GM23338 (cell line): ENCODE measurements around the gene STK16. TPM values are rescaled to one million over a fixed set of nuclear protein-coding genes. Genes with fewer than 3 reads are reported as not detected.

Experiments used
- ATAC-seq: fragments of 200-7000 bp; cut with Tn5 transposase; 3 replicates; pipeline ENCODE4 v1.9.1; 2020
- DNase-seq: peaks from one replicate; pipeline ENCODE4 v3.0.0-alpha.2; 2015; ENCODE audit warnings: low spot score
- H2AFZ ChIP-seq: fragments of 200-600 bp; sonication (generic); 2 replicates; pipeline ENCODE4 v1.8.0; 2016; ENCODE audit warnings: antibody characterized with exemption, mild to moderate bottlenecking, moderate library complexity
- H3F3A ChIP-seq: fragments of 200-600 bp; sonication (generic); replicated peaks from 2 replicates; pipeline ENCODE4 v1.8.0; 2017; ENCODE audit warnings: antibody characterized with exemption, mixed run types, low read depth
- H3K27ac ChIP-seq: fragments of 200-600 bp; sonication (generic); 2 replicates; pipeline ENCODE4 v1.6.1; 2016; ENCODE audit warnings: low read depth
- H3K27me3 ChIP-seq: fragments of 200-600 bp; sonication (generic); 2 replicates; pipeline ENCODE4 v1.8.0; 2016; ENCODE audit warnings: mild to moderate bottlenecking, mixed run types, moderate library complexity; ENCODE audit not compliant: insufficient read depth
- H3K36me3 ChIP-seq: fragments of 200-600 bp; sonication (generic); 2 replicates; pipeline ENCODE4 v1.8.0; 2016; ENCODE audit warnings: mild to moderate bottlenecking; ENCODE audit not compliant: insufficient read depth
- H3K4me1 ChIP-seq: fragments of 200-600 bp; sonication (generic); 2 replicates; pipeline ENCODE4 v1.8.0; 2016; ENCODE audit warnings: mild to moderate bottlenecking, moderate library complexity; ENCODE audit not compliant: insufficient read depth
- H3K4me2 ChIP-seq: fragments of 200-600 bp; sonication (generic); 2 replicates; pipeline ENCODE4 v1.7.1; 2017; ENCODE audit warnings: mixed run types
- H3K4me3 ChIP-seq: fragments of 200-600 bp; sonication (generic); 2 replicates; pipeline ENCODE4 v1.6.1; 2016; ENCODE audit warnings: mixed run types
- H3K79me2 ChIP-seq: fragments of 200-600 bp; sonication (generic); replicated peaks from 2 replicates; pipeline ENCODE4 v1.8.0; 2017; ENCODE audit warnings: mild to moderate bottlenecking; ENCODE audit not compliant: insufficient read depth
- H3K9me2 ChIP-seq: fragments of 200-600 bp; sonication (generic); 2 replicates; pipeline ENCODE4 v1.8.0; 2017; ENCODE audit not compliant: insufficient read depth
- H4K20me1 ChIP-seq: fragments of 200-600 bp; sonication (generic); replicated peaks from 2 replicates; pipeline ENCODE4 v1.8.0; 2017; ENCODE audit warnings: mild to moderate bottlenecking; ENCODE audit not compliant: insufficient read depth
- H3K27ac Mint-ChIP-seq: 2 replicates; pipeline ENCODE4 v1.8.0; 2020; ENCODE audit warnings: inconsistent platforms, mild to moderate bottlenecking, moderate library complexity, mixed read lengths
- H3K27me3 Mint-ChIP-seq: 3 replicates; pipeline ENCODE4 v1.8.0; 2022; ENCODE audit warnings: low read depth, mild to moderate bottlenecking, moderate library complexity, mixed read lengths, inconsistent platforms; ENCODE audit not compliant: insufficient read depth, poor library complexity
- H3K36me3 Mint-ChIP-seq: 3 replicates; pipeline ENCODE4 v1.8.0; 2021; ENCODE audit warnings: low read depth, mild to moderate bottlenecking, inconsistent platforms, moderate library complexity, mixed read lengths
- H3K4me1 Mint-ChIP-seq: 3 replicates; pipeline ENCODE4 v1.8.0; 2020; ENCODE audit warnings: mild to moderate bottlenecking, inconsistent platforms, mixed read lengths
- H3K4me3 Mint-ChIP-seq: 3 replicates; pipeline ENCODE4 v1.8.0; 2021; ENCODE audit warnings: moderate library complexity, mild to moderate bottlenecking, inconsistent platforms, mixed read lengths
- H3K9me3 Mint-ChIP-seq: 3 replicates; pipeline ENCODE4 v1.8.0; 2020; ENCODE audit warnings: moderate library complexity, mild to moderate bottlenecking, inconsistent platforms, mixed read lengths
- CREB1 ChIP-seq: fragments of 250-450 bp; sonication (Bioruptor Pico); IDR thresholded peaks from 2 replicates; pipeline ENCODE4 v1.5.0; 2020; ENCODE audit warnings: low read depth, mild to moderate bottlenecking, moderate library complexity
- EZH2 ChIP-seq: fragments of 200-600 bp; sonication (generic); IDR thresholded peaks from one replicate; pipeline ENCODE4 v1.8.0; 2017; ENCODE audit warnings: antibody characterized with exemption, mild to moderate bottlenecking, low read depth; ENCODE audit not compliant: unreplicated experiment
- EZH2phosphoT487 ChIP-seq: fragments of 200-600 bp; sonication (generic); IDR thresholded peaks from one replicate; pipeline ENCODE4 v1.8.1; 2018; ENCODE audit warnings: antibody characterized with exemption; ENCODE audit not compliant: unreplicated experiment
- JUNB ChIP-seq: IDR thresholded peaks from one replicate; pipeline ENCODE4 v1.6.1; 2016; ENCODE audit warnings: antibody characterized with exemption; ENCODE audit not compliant: unreplicated experiment
- NANOG ChIP-seq: IDR thresholded peaks from 2 replicates; pipeline ENCODE4 v1.6.1; 2016; ENCODE audit warnings: antibody characterized with exemption, borderline replicate concordance
- POLR2AphosphoS5 ChIP-seq: IDR thresholded peaks from 2 replicates; pipeline ENCODE4 v1.6.1; 2016; ENCODE audit warnings: antibody characterized with exemption, low read depth
- STAT1 ChIP-seq: IDR thresholded peaks from one replicate; pipeline ENCODE4 v1.6.1; 2016; ENCODE audit warnings: antibody characterized with exemption; ENCODE audit not compliant: unreplicated experiment
- ZNF114 ChIP-seq: fragments of 250-450 bp; sonication (Bioruptor Pico); IDR thresholded peaks from 2 replicates; pipeline ENCODE4 v1.5.0; 2020; ENCODE audit warnings: mild to moderate bottlenecking, moderate library complexity
- ZNF331 ChIP-seq: fragments of 250-450 bp; sonication (Bioruptor Pico); IDR thresholded peaks from 2 replicates; pipeline ENCODE4 v1.5.0; 2020; ENCODE audit warnings: low read depth, mild to moderate bottlenecking, moderate library complexity
- polyA plus RNA-seq: library from polyadenylated mRNA; unstranded; fragments of >200 nt; fragmentation: Nextera tagmentation; extraction: Ambion mirVana; gene quantifications from 2 replicates; pipeline ENCODE4 v1.2.1, GENCODE V29; 2016
- total RNA-seq: library from RNA; depleted of rRNA; stranded (reverse); fragments of >200 nt; shearing (Covaris generic); gene quantifications from 2 replicates; pipeline ENCODE4 v1.2.3, GENCODE V29; 2014
- TF ChIP-seq, protein P1 (sequence below): IDR thresholded peaks from 2 replicates; pipeline ENCODE4 v1.6.1; 2016; ENCODE audit warnings: antibody characterized with exemption
- TF ChIP-seq, protein P2 (sequence below): IDR thresholded peaks from one replicate; pipeline ENCODE4 v1.6.1; 2018; ENCODE audit warnings: antibody characterized with exemption; ENCODE audit not compliant: unreplicated experiment
- TF ChIP-seq, protein P3 (sequence below), 2 experiments: fragments of 200-600 bp in 1 of 2; sonication (generic) in 1 of 2; conservative IDR thresholded peaks; 2 replicates each; pipeline versions ENCODE4 v1.5.1 to v1.6.1; 2016 to 2017; ENCODE audit warnings: antibody characterized with exemption in 2 of 2, low read depth in 2 of 2, mild to moderate bottlenecking in 2 of 2, moderate library complexity in 1 of 2
- TF ChIP-seq, protein P4 (sequence below): fragments of 250-450 bp; sonication (Bioruptor Pico); IDR thresholded peaks from 2 replicates; pipeline ENCODE4 v1.5.0; 2020; ENCODE audit warnings: mild to moderate bottlenecking, moderate library complexity

Gene STK16
- total and polyA plus RNA-seq, 2 experiments from 2014 or later = 3.1 to 17.0 TPM

DNA sequence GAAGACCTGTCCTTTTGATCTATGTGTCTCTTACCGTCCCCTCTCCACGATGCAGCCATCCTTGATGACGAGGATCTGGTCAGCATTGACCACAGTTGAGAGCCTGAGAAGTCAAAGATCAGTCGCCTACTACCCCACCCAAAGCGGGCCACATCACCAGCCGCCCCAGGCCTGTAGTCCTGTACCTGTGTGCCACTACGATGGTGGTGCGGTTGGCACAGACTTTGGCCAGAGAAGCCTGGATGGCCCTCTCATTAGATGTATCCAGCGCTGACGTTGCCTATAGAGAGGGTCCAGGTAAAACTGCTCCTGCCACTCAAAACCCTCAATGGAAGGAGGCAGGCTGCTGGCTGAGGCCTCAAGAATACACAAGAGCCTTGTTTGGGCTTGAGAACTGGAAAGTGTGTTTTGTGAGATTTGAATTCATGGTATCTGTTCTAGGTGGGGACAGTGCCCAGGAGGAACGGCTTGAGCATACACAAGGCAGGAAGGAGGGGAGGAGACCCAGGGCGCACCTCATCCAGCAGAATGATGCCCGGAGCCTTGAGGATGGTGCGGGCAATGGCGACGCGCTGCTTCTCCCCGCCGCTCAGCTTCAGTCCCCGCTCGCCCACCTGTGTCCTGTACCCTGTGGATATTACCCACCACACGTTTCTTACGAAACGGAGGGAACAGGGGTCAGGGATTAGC lies 34.9 kb upstream of the STK16 start:
- no peak overlapping the region for H3K27ac Mint-ChIP-seq
- Histone ChIP-seq H3F3A (peaks cover 15% of the 10 kb centered on the region; the same call in 1 of the 2 replicates), H2AFZ (no peak overlapping the region), H3K27ac (no peak overlapping the region), H3K4me2 (no peak overlapping the region), H3K4me1 (peaks cover 15% of the 10 kb centered on the region), H3K36me3 (no peaks in the 10 kb centered on the region; the same call in 1 of the 2 replicates), H3K79me2 (no peaks in the 10 kb centered on the region), H3K4me3 (no peak overlapping the region), H3K9me2 (no peaks in the 10 kb centered on the region), H3K27me3 (no peaks in the 10 kb centered on the region), H4K20me1 (no peaks in the 10 kb centered on the region; the same call in 1 of the 2 replicates)
- TF ChIP-seq POLR2AphosphoS5 (no peak), ZNF331 (CRISPR knock-in tag) (no peak), EZH2phosphoT487 (no peak), STAT1 (no peak), JUNB (no peak), NANOG (no peak), ZNF114 (no peak), EZH2 (no peak), CREB1 (CRISPR knock-in tag) (no peak)
- TF ChIP-seq, protein P1, sequence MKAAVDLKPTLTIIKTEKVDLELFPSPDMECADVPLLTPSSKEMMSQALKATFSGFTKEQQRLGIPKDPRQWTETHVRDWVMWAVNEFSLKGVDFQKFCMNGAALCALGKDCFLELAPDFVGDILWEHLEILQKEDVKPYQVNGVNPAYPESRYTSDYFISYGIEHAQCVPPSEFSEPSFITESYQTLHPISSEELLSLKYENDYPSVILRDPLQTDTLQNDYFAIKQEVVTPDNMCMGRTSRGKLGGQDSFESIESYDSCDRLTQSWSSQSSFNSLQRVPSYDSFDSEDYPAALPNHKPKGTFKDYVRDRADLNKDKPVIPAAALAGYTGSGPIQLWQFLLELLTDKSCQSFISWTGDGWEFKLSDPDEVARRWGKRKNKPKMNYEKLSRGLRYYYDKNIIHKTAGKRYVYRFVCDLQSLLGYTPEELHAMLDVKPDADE = no peak
- TF ChIP-seq, protein P2, sequence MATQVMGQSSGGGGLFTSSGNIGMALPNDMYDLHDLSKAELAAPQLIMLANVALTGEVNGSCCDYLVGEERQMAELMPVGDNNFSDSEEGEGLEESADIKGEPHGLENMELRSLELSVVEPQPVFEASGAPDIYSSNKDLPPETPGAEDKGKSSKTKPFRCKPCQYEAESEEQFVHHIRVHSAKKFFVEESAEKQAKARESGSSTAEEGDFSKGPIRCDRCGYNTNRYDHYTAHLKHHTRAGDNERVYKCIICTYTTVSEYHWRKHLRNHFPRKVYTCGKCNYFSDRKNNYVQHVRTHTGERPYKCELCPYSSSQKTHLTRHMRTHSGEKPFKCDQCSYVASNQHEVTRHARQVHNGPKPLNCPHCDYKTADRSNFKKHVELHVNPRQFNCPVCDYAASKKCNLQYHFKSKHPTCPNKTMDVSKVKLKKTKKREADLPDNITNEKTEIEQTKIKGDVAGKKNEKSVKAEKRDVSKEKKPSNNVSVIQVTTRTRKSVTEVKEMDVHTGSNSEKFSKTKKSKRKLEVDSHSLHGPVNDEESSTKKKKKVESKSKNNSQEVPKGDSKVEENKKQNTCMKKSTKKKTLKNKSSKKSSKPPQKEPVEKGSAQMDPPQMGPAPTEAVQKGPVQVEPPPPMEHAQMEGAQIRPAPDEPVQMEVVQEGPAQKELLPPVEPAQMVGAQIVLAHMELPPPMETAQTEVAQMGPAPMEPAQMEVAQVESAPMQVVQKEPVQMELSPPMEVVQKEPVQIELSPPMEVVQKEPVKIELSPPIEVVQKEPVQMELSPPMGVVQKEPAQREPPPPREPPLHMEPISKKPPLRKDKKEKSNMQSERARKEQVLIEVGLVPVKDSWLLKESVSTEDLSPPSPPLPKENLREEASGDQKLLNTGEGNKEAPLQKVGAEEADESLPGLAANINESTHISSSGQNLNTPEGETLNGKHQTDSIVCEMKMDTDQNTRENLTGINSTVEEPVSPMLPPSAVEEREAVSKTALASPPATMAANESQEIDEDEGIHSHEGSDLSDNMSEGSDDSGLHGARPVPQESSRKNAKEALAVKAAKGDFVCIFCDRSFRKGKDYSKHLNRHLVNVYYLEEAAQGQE = no peak
- TF ChIP-seq, protein P3, sequence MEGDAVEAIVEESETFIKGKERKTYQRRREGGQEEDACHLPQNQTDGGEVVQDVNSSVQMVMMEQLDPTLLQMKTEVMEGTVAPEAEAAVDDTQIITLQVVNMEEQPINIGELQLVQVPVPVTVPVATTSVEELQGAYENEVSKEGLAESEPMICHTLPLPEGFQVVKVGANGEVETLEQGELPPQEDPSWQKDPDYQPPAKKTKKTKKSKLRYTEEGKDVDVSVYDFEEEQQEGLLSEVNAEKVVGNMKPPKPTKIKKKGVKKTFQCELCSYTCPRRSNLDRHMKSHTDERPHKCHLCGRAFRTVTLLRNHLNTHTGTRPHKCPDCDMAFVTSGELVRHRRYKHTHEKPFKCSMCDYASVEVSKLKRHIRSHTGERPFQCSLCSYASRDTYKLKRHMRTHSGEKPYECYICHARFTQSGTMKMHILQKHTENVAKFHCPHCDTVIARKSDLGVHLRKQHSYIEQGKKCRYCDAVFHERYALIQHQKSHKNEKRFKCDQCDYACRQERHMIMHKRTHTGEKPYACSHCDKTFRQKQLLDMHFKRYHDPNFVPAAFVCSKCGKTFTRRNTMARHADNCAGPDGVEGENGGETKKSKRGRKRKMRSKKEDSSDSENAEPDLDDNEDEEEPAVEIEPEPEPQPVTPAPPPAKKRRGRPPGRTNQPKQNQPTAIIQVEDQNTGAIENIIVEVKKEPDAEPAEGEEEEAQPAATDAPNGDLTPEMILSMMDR (conservative IDR thresholded peaks at IDR 0.05; ENCODE audit: low read depth in 2 of 2) = no peak
- TF ChIP-seq, protein P4, sequence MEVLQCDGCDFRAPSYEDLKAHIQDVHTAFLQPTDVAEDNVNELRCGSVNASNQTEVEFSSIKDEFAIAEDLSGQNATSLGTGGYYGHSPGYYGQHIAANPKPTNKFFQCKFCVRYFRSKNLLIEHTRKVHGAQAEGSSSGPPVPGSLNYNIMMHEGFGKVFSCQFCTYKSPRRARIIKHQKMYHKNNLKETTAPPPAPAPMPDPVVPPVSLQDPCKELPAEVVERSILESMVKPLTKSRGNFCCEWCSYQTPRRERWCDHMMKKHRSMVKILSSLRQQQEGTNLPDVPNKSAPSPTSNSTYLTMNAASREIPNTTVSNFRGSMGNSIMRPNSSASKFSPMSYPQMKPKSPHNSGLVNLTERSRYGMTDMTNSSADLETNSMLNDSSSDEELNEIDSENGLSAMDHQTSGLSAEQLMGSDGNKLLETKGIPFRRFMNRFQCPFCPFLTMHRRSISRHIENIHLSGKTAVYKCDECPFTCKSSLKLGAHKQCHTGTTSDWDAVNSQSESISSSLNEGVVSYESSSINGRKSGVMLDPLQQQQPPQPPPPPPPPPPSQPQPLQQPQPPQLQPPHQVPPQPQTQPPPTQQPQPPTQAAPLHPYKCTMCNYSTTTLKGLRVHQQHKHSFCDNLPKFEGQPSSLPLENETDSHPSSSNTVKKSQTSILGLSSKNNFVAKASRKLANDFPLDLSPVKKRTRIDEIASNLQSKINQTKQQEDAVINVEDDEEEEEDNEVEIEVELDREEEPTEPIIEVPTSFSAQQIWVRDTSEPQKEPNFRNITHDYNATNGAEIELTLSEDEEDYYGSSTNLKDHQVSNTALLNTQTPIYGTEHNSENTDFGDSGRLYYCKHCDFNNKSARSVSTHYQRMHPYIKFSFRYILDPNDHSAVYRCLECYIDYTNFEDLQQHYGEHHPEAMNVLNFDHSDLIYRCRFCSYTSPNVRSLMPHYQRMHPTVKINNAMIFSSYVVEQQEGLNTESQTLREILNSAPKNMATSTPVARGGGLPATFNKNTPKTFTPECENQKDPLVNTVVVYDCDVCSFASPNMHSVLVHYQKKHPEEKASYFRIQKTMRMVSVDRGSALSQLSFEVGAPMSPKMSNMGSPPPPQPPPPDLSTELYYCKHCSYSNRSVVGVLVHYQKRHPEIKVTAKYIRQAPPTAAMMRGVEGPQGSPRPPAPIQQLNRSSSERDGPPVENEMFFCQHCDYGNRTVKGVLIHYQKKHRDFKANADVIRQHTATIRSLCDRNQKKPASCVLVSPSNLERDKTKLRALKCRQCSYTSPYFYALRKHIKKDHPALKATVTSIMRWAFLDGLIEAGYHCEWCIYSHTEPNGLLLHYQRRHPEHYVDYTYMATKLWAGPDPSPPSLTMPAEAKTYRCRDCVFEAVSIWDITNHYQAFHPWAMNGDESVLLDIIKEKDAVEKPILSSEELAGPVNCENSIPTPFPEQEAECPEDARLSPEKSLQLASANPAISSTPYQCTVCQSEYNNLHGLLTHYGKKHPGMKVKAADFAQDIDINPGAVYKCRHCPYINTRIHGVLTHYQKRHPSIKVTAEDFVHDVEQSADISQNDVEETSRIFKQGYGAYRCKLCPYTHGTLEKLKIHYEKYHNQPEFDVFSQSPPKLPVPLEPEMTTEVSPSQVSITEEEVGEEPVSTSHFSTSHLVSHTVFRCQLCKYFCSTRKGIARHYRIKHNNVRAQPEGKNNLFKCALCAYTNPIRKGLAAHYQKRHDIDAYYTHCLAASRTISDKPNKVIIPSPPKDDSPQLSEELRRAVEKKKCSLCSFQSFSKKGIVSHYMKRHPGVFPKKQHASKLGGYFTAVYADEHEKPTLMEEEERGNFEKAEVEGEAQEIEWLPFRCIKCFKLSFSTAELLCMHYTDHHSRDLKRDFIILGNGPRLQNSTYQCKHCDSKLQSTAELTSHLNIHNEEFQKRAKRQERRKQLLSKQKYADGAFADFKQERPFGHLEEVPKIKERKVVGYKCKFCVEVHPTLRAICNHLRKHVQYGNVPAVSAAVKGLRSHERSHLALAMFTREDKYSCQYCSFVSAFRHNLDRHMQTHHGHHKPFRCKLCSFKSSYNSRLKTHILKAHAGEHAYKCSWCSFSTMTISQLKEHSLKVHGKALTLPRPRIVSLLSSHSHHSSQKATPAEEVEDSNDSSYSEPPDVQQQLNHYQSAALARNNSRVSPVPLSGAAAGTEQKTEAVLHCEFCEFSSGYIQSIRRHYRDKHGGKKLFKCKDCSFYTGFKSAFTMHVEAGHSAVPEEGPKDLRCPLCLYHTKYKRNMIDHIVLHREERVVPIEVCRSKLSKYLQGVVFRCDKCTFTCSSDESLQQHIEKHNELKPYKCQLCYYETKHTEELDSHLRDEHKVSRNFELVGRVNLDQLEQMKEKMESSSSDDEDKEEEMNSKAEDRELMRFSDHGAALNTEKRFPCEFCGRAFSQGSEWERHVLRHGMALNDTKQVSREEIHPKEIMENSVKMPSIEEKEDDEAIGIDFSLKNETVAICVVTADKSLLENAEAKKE (CRISPR knock-in tag) = no peak
- DNase-seq = no peak
- peaks cover 13% of the 10 kb centered on the region; the same call in 2 of the 3 replicates for H3K4me1 Mint-ChIP-seq
- peaks cover 11% of the 10 kb centered on the region for H3K27me3 Mint-ChIP-seq
- H3K9me3 Mint-ChIP-seq = no peaks in the 10 kb centered on the region
- no peak overlapping the region; the same call in 2 of the 3 replicates for H3K4me3 Mint-ChIP-seq
- H3K36me3 Mint-ChIP-seq = peaks cover 57% of the 10 kb centered on the region
- ATAC-seq = no peak
